ENCODE measurements around the gene TIMM17A. TPM values are rescaled to one million over a fixed set of nuclear protein-coding genes. Genes with fewer than 3 reads are reported as not detected.
A peak's percentile ranks its signal among the peaks of the same experiment; 100 is the strongest.

Gene TIMM17A
- 32.9 and 37.4 TPM in 2 replicates for total RNA-seq
- 88.7 and 110 TPM in 2 replicates for polyA plus RNA-seq

DNA sequence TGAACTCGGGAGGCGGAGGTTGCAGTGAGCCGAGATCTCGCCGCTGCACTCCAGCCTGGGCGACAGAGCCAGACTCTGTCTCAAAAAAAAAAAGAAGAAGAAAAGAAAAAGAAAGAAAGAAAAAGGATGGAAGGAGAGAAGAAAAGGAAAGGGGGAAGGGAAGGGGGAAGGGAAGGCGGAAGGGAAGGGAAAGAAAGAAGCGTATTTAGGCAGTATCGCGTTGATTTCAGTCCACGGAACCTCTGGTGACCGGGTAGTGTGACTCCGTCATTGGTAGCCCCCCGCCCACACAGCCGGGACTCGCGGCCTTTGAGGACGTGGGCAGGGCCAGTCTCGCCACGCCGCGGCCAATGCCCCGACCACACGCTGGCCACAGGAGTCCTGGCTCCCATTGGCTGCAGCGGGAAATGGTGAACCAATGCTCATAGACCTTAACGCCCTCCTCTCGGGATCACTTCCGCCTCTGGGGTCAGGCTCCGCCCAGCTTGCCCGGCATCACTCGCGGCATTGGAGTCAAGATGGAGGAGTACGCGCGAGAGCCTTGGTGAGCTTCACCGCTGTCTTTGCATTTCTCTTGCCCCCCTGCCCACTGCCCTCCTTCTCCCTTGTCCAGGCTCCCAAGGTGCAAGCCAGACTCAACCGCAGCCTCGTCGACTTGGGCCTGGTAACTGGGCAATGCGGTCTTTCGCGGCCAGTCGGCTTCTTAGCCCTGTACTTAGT, at the start of gene TIMM17A:
Gene TIMM17A (plus strand): TSS at position 495 of the 720 bp plus-strand sequence. CDS start 24 bp downstream, at position 519.
- DNase-seq (ENCODE audit: low read depth in 1 of 2, low spot score in 1 of 2), result peak; percentile 99
- Histone ChIP-seq H3K36me3 (peaks cover 18% of the 10 kb centered on the region), H3K9me3 (ENCODE audit: low read depth) (no peaks in the 10 kb centered on the region), H3K4me1 (ENCODE audit: low read depth) (peaks cover 7% of the 10 kb centered on the region), H3K27me3 (no peaks in the 10 kb centered on the region), H3K4me3 (peak within 1 kb of the TSS; percentile 93), H3K27ac (peak within 1 kb of the TSS; percentile 92)
- TF ChIP-seq, protein P1, sequence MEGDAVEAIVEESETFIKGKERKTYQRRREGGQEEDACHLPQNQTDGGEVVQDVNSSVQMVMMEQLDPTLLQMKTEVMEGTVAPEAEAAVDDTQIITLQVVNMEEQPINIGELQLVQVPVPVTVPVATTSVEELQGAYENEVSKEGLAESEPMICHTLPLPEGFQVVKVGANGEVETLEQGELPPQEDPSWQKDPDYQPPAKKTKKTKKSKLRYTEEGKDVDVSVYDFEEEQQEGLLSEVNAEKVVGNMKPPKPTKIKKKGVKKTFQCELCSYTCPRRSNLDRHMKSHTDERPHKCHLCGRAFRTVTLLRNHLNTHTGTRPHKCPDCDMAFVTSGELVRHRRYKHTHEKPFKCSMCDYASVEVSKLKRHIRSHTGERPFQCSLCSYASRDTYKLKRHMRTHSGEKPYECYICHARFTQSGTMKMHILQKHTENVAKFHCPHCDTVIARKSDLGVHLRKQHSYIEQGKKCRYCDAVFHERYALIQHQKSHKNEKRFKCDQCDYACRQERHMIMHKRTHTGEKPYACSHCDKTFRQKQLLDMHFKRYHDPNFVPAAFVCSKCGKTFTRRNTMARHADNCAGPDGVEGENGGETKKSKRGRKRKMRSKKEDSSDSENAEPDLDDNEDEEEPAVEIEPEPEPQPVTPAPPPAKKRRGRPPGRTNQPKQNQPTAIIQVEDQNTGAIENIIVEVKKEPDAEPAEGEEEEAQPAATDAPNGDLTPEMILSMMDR (IDR thresholded peaks at IDR 0.05; ENCODE audit: low read depth, low read length), result no peak

DNA sequence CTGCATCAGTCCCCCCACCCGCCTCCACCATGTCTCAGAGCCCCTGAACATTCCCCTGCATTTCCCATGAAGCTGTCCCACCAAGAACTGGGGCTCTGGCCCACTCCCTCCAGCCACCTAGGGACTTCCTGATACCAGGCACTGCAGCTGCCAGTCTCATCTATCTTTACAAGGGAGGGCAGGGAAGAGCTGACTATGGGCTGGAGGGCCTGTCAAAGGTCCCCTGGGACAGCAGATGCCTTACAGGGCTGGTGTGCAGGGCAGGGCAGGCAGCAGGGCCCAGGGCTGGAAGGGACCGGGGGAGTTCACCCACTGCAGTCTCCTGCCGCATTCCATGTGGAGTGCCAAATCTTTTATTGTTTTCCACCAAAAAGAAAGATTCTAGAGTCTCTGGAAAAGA, 49.0 kb upstream of the TIMM17A start:
- H3K9me3 ChIP-seq (ENCODE audit: low read depth), result no peaks in the 10 kb centered on the region
- DNase-seq (ENCODE audit: low read depth in 1 of 2, low spot score in 1 of 2), result no peak
- no peaks in the 10 kb centered on the region for H3K27me3 ChIP-seq
- H3K4me1 ChIP-seq (ENCODE audit: low read depth), result peaks cover 67% of the 10 kb centered on the region
- no peak overlapping the region for H3K4me3 ChIP-seq
- peak overlapping the region; percentile 99 for H3K27ac ChIP-seq
- no peaks in the 10 kb centered on the region for H3K36me3 ChIP-seq
- TF ChIP-seq, protein P1 (IDR thresholded peaks at IDR 0.05; ENCODE audit: low read depth, low read length), result no peak

DNA sequence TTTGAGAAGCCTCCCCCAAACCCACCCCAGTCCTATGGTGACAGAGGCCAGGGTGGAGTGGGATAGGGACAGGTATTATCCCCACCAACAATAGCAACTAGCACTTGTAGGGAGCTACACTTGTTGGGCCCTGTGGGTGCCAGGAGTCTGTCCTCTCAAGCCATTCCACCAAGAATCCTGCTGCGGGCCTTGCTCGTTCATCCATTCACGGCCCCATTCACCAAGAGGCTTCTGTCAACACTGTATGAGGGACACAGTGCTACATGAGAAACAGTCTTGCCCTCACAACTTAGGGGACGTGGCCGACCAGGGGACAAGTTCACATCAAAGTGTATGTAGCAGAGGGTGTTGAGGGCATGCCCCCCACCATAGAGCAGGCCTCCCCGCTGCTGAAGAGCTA, 47.7 kb upstream of the TIMM17A start:
- Histone ChIP-seq H3K9me3 (ENCODE audit: low read depth) (no peaks in the 10 kb centered on the region), H3K27me3 (no peaks in the 10 kb centered on the region), H3K27ac (peak overlapping the region; percentile 99), H3K4me1 (ENCODE audit: low read depth) (peaks cover 67% of the 10 kb centered on the region), H3K36me3 (no peaks in the 10 kb centered on the region), H3K4me3 (no peak overlapping the region)
- DNase-seq (ENCODE audit: low read depth in 1 of 2, low spot score in 1 of 2), result peak in 1 of 2 donors; percentile 68
- TF ChIP-seq, protein P1 (IDR thresholded peaks at IDR 0.05; ENCODE audit: low read depth, low read length), result no peak

DNA sequence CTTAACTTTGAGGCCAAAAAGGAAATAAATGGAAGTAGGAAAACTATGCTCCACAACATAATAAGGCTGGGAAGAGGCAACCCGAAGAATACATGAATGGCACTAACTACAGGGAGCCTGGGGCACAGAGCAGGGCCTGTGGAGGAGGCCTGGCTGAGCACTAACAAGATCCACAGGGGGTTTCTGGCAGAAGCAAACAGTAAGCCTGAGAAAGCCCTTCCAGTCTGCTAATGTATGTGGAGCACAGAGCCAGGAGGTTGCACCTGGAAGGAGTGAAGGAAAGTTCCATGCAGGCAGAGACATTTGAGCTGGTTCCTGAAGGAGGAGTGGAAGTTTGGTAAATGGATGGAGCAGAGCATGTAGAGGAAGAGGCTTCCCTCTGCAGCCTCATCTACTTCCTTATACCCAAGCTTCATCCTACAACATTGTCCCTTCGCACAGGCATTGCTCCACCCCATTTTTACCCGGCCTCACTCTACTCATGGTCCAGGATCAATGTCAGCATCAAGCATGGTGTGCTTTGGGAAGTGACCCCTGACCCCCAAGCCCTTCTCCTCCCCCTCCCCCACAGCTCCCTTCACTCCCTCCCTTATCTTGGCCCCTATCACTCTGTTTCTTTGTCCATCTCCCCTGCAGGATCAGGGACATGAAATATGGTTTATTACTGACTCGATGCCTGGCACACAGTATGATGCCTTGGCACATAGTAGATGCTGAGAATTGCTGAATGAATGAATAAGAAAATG, 43.3 kb upstream of the TIMM17A start:
- peaks cover 50% of the 10 kb centered on the region for H3K4me1 ChIP-seq (ENCODE audit: low read depth)
- H3K36me3 ChIP-seq, result no peaks in the 10 kb centered on the region
- TF ChIP-seq, protein P1 (IDR thresholded peaks at IDR 0.05; ENCODE audit: low read depth, low read length), result no peak
- peak overlapping the region; percentile 54 for H3K27ac ChIP-seq
- no peak overlapping the region for H3K4me3 ChIP-seq
- no peak for DNase-seq (ENCODE audit: low read depth in 1 of 2, low spot score in 1 of 2)
- H3K9me3 ChIP-seq (ENCODE audit: low read depth), result no peaks in the 10 kb centered on the region
- H3K27me3 ChIP-seq, result no peaks in the 10 kb centered on the region

DNA sequence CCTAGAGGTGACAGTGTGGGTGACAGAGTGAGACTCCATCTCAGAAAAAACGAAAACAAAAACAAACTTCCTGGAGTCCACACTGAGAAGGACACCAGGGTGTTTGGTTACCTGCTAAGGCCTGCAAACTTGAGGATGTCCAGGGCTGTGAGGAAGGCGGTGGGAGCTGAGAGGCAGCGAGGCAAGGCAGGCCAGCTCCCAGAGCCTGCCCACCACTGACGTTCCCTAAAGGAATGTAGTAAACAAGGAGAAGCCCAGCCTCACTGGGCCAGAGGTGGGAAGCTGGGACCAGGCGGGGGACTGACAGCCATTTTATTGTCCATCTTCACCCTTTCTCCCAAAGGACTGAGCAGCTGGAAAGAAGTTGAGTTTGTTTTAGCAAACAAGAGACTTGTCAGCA, 42.5 kb upstream of the TIMM17A start:
- Histone ChIP-seq H3K9me3 (ENCODE audit: low read depth) (no peaks in the 10 kb centered on the region), H3K4me1 (ENCODE audit: low read depth) (peaks cover 49% of the 10 kb centered on the region)
- DNase-seq (ENCODE audit: low read depth in 1 of 2, low spot score in 1 of 2), result peak in 1 of 2 donors; percentile 63

More for the DNA sequence above, 42.5 kb upstream of the TIMM17A start:
- H3K27me3 ChIP-seq, result no peaks in the 10 kb centered on the region
- no peak overlapping the region for H3K4me3 ChIP-seq
- no peaks in the 10 kb centered on the region for H3K36me3 ChIP-seq
- H3K27ac ChIP-seq, result peak overlapping the region; percentile 14
- TF ChIP-seq, protein P1 (IDR thresholded peaks at IDR 0.05; ENCODE audit: low read depth, low read length), result no peak
